Fibroblast of villous mesenchyme (primary cell): ENCODE results near the gene RASGEF1C. TPM values are rescaled to one million over a fixed set of nuclear protein-coding genes. Genes with fewer than 3 reads are reported as not detected.

Experiments used
- DNase-seq: peaks from one replicate; pipeline ENCODE4 v3.0.0-alpha.2; 2010; ENCODE audit warnings: low read depth
- H3K4me3 ChIP-seq: 2 replicates; pipeline ENCODE4 v1.5.1; 2011; ENCODE audit warnings: low read depth, mild to moderate bottlenecking, low read length
- total RNA-seq: library from RNA; depleted of rRNA; stranded (reverse); fragments of >200 nt; gene quantifications from 2 replicates; pipeline ENCODE4 v1.2.3, GENCODE V29; 2012
- TF ChIP-seq, protein P1 (sequence below): IDR thresholded peaks from 2 replicates; pipeline ENCODE4 v1.5.1; 2012; ENCODE audit warnings: low read depth, mild to moderate bottlenecking, low read length; ENCODE audit not compliant: insufficient read depth

The RASGEF1C gene
- total RNA-seq, 1 donor, result not detected

DNA sequence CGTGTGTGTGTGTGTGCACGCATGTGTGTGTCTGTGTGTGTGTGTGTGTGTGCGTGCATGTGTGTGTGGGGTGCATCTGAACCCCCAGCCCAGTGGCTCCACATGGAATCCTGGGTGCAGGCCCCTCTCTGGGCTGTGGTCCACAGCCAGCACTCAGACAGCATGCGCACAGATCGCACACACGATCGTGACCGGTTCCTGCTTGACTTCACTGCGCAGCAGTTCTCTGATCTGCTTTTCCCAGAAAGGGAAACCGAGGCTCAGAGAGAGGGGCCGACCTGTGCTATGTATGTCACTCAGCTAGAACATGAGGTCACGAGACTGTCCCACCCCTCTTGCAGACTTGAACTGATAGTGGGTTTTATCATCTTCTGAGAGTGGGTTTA is 34.4 kb downstream of the RASGEF1C start:
- no peak overlapping the region for H3K4me3 ChIP-seq
- DNase-seq, result no peak
- TF ChIP-seq, protein P1, sequence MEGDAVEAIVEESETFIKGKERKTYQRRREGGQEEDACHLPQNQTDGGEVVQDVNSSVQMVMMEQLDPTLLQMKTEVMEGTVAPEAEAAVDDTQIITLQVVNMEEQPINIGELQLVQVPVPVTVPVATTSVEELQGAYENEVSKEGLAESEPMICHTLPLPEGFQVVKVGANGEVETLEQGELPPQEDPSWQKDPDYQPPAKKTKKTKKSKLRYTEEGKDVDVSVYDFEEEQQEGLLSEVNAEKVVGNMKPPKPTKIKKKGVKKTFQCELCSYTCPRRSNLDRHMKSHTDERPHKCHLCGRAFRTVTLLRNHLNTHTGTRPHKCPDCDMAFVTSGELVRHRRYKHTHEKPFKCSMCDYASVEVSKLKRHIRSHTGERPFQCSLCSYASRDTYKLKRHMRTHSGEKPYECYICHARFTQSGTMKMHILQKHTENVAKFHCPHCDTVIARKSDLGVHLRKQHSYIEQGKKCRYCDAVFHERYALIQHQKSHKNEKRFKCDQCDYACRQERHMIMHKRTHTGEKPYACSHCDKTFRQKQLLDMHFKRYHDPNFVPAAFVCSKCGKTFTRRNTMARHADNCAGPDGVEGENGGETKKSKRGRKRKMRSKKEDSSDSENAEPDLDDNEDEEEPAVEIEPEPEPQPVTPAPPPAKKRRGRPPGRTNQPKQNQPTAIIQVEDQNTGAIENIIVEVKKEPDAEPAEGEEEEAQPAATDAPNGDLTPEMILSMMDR, result no peak

DNA sequence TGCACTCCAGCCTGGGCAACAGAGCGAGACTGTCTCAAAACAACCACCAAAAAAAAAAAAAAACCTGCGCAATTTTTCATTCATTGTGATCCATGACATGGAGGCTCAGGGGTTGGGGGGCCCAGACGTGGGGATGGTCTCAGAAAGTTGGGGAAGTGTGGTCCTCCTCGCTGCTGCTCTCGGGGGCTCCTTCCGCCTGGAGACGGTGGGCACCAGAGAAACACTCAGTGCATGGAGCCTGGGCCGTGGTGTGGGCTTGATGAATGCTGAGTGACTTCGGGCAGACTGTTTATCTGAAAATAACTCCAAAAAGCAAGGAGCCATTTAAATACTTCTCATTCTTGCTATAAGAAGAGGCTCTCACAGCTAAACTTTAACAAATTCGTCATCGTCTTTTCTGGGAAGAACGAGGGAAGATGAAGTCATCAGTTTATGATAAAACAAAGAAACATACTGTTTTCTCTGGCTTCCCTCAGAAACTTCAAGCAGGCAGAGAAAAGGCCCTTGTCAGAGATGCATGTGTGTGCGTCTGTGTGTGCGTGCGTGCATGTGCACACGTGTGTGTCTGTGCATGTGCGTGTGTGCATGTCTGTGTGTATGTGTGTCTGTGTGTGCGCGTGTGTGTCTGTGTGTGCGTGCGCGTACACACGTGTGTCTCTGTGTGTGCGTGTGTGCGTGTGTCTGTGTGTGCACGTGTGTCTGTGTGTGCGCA is 35.0 kb downstream of the RASGEF1C start:
- peak; percentile 44 for DNase-seq
- no peak overlapping the region for H3K4me3 ChIP-seq
- TF ChIP-seq, protein P1, result no peak

DNA sequence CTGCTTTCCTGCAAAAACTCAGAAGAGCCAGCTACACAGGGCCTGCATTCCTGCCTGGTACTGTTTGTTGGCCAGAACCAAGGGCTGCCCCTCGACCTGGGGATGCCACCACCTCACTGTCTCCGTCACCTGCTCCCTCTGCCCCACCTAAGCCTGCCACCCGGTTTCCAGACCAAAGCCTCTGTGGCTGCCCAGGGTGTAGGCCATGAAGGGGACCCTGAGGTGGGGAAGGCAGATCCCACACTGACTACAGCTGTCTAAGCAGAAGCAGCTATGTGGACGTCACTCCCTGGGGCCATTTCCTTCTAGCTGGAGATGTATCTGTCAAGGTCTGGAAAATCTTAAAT is 35.8 kb downstream of the RASGEF1C start:
- no peak overlapping the region for H3K4me3 ChIP-seq
- TF ChIP-seq, protein P1, result no peak
- no peak for DNase-seq

DNA sequence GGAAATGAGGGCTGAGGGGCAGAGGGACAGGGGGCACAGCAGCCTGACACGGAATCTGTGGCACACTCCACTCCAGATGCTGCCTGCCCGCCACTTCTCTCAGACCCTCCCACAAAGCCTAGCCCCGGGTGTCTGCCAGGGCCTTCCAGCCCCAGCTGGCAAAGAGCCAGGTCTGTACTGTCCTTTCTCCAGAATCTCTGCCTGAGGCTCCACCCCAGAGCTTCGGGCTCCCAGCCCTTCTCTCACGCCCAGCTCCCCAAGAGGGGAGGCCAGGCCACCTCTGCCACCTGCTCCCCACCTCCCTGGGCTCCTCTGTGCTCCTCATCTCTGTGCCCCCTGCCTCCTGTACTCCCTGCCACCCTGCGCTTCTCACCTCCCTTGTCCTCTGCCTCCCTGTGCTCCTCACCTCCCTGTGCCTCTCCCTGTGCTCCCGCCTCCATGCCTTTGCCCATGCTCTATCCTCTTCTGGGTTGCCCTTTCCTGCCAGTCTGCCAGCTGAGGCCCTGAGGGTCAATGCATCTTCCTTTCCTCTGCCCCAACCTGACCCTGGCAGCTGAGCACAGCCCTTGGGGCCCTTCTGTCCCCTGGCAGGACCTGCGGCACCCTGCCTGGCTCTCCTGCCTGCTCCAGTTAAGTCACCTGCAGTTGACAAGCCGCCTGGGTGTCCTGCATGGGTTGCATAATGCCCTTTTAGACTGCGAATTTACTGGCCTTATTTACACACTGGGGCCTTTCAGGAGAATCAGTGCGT is 36.4 kb downstream of the RASGEF1C start:
- TF ChIP-seq, protein P1, result no peak
- no peak overlapping the region for H3K4me3 ChIP-seq
- peak; percentile 8 for DNase-seq

DNA sequence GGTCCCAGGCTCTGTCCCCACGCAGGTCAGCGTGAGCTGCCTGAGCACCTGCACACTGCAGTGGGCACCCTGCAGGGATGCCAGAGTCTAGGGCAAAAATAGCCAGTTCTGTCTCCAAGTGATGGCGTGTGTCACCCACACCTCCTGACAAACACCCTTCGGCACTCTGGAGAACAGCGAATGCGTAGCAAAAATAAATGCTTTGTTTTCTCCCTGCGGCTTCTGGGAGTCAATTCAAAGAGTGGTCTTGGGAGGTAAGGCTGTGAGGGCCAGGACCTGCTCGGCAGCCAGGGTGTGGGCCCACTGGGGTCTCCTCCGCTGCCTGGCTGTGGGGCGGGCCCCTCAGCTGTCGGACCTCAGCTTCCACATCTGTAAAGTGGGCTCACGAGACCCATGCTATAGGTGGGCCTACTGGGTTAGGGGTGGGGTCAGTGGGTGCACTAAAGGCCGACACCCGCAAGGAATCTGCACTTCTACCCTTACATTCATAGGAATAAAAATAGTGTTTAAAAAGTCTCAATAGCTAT is 37.4 kb downstream of the RASGEF1C start:
- DNase-seq, result no peak
- no peak overlapping the region for H3K4me3 ChIP-seq
- TF ChIP-seq, protein P1, result no peak

DNA sequence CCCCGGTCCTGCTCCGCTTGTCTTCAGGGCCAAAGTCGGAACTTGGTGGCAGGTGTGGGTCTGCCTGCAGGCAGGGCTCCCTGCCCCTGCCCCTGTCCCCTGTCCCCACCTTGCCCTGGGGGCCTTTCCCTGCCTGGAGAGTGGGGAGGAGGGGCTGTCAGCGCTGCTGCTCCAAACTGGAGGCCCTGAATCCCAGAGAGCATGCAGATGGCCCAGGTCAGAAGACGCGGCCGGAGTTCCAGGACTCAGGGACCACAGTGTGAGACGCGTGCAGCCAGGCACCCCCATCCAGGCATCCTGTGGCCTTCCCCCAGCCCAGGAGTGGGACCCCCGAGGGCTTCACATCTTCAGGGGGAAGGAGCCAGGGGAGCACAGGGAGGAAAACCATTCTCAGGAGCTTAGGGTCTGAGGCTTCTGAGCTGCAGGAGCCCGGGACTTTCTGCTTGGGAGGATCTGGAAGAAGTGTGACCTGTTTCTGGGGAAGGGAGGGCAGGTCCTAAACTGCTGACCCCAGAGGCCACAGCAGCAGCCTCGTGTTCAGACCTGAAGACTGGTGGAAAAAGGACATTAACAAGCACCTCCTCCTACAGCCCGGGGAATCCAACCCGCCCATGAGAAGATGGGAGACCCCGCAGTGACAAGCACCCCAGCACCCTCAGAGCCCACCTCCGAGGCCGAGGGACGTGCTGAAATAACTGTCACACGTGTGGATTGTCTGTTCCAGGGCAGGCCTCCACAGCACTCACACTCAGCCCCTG is 38.0 kb downstream of the RASGEF1C start:
- no peak overlapping the region for H3K4me3 ChIP-seq
- DNase-seq, result no peak
- TF ChIP-seq, protein P1, result no peak
